Prostate gland (tissue), 2 donors: ENCODE results near the gene USP32.

Experiments
- CTCF ChIP-seq, 4 experiments: fragments of 200-600 bp in 2 of 4; fragments of 450-650 bp in 2 of 4; sonication (generic) in 2 of 4; IDR thresholded peaks; 1 replicate in 3 of 4; 2 replicates in 1 of 4; pipeline ENCODE4 v1.5.1; 2016 to 2019; ENCODE audit warnings: antibody characterized with exemption in 4 of 4, mild to moderate bottlenecking in 2 of 4, moderate library complexity in 2 of 4
- POLR2A ChIP-seq: fragments of 450-650 bp; IDR thresholded peaks from one replicate; pipeline ENCODE4 v1.6.1; 2016; ENCODE audit warnings: antibody characterized with exemption, mild to moderate bottlenecking

GRCh38 chr17:60323754-60324153 is 68.2 kb downstream of the USP32 start:
- TF ChIP-seq POLR2A (no peak), CTCF (IDR thresholded peaks at IDR 0.05) (no peak)
